Lower leg skin (tissue), 4 donors: ENCODE measurements around the gene GET3. TPM values are rescaled to one million over a fixed set of nuclear protein-coding genes. Genes with fewer than 3 reads are reported as not detected.

ENCODE experiments used
- DNase-seq, 2 donors: peaks; one replicate each; pipeline ENCODE4 v3.0.0-alpha.2; 2019; ENCODE audit warnings: low spot score in 2 of 2
- H3K4me3 ChIP-seq: fragments of 200-600 bp; sonication (generic); 2 replicates; pipeline ENCODE4 v1.5.1; 2017; ENCODE audit warnings: mild to moderate bottlenecking, low read depth; ENCODE audit not compliant: poor library complexity, severe bottlenecking
- CTCF ChIP-seq, 3 donors: fragments of 450-650 bp; IDR thresholded peaks; one replicate each; pipeline ENCODE4 v1.5.1; 2016; ENCODE audit warnings: antibody characterized with exemption in 3 of 3, mild to moderate bottlenecking in 3 of 3, moderate library complexity in 2 of 3
- POLR2A ChIP-seq, 2 donors: fragments of 450-650 bp; IDR thresholded peaks; one replicate each; pipeline ENCODE4 v1.6.1; 2016 to 2017; ENCODE audit warnings: antibody characterized with exemption in 2 of 2, mild to moderate bottlenecking in 1 of 2, moderate library complexity in 1 of 2
- WGBS, 2 donors: methylation state at CpG; one replicate each; pipeline ENCODE4 v1.1.5; 2018; 5-methylcytosine and 5-hydroxymethylcytosine counted together
- intact Hi-C: fragments of 100-400 bp; cut with DNase I; formaldehyde crosslinking; loops from one replicate; pipeline ENCODE4 v1.15.0; 2023; ENCODE audit warnings: low total_unique reads
- total RNA-seq, 4 donors: library from RNA; depleted of rRNA; stranded (reverse); fragments of >200 nt; gene quantifications; one replicate each; pipeline ENCODE4 v1.1.0, GENCODE V29; 2016

Gene GET3
- total RNA-seq, 4 donors from 2014 or later, result 43.2 to 63.2 (median 53.4) TPM

- TF ChIP-seq CTCF (IDR thresholded peaks at IDR 0.05), result no peak
- no peak for TF ChIP-seq POLR2A (IDR thresholded peaks at IDR 0.05)
- intact Hi-C loops, result no loop called here
- DNase-seq, result peak in 1 of 2 donors; percentile 40
- H3K4me3 ChIP-seq, result no peak overlapping the region
- 50 to 59% methylated on average over 4 of the region's 4 CpGs for WGBS, 2 donors
Observed at GRCh38 chr19:12785431-12786031, 48.2 kb downstream of the GET3 start.

DNA sequence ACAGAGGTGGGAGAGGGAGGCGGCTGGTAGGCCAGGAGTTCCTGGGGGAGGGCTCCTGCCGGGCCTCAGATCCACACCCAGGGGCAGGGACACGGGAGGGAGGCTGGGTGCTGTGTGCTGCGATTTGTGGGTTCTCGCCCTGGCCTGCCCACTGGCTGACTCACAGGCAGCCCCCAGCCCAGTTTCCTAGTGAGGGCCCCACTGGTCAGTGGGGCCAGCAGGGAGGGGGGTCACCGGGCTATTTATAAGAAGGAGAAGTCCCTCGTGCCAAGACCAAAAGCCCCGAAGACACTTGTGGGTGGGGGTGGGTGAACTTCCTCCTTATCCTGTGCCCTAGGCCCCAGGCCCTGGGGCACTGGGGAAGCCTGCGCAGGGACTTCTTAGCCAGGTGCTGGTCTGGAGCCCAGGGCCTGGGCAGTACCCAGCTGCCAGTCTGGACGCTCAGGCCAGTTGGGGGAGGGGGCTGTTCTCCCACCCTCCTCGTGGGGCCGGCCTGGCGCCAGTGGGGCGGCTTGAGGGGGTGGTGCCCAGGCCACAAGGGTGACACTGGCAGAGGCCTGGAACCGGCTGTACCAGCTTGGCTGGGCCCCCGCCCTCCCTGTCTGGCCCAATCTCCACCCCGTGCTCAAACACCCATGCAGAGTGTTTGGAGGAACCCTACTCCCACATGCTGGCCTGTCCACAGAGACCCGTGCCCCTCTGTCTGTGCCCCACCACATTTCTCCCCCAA lies 49.0 kb downstream of the GET3 start:
- no peak overlapping the region for H3K4me3 ChIP-seq
- DNase-seq, result peak; percentile 74 to 95
- TF ChIP-seq CTCF (IDR thresholded peaks at IDR 0.05), result no peak
- no peak for TF ChIP-seq POLR2A (IDR thresholded peaks at IDR 0.05)
- WGBS, 2 donors, result 27 to 37% methylated on average over 16 to 17 of the region's 18 CpGs
- intact Hi-C loops, result no loop called here

GRCh38 chr19:12786952-12787351 lies 49.7 kb downstream of the GET3 start:
- TF ChIP-seq CTCF (IDR thresholded peaks at IDR 0.05), result no peak
- TF ChIP-seq POLR2A (IDR thresholded peaks at IDR 0.05), result no peak
- no peak overlapping the region for H3K4me3 ChIP-seq
- intact Hi-C loops, result no loop called here
- WGBS, 2 donors, result 64 to 66% methylated on average over 3 of the region's 3 CpGs
- peak in 1 of 2 donors; percentile 51 for DNase-seq

DNA sequence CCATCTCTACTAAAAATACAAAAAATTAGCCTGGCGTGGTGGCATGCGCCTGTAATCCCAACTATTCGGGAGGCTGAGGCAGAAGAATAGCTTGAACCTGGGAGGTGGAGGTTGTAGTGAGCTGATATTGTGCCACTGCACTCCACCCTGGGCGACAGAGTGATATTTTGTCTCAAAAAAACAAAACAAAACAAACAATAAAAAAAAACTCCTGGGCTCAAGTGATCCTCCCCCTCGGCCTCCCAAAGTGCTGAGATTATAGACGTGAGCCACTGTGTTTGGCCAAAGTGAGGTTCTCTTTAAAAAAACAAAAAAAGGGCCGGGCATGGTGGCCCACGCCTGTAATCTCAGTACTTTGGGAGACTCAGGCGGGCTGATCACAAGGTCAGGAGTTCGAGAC lies 50.2 kb downstream of the GET3 start:
- WGBS, 2 donors, result 56 to 64% methylated on average over 10 of the region's 10 CpGs
- no peak overlapping the region for H3K4me3 ChIP-seq
- intact Hi-C loops, result no loop called here
- DNase-seq, result no peak
- no peak for TF ChIP-seq POLR2A (IDR thresholded peaks at IDR 0.05)
- no peak for TF ChIP-seq CTCF (IDR thresholded peaks at IDR 0.05)

DNA sequence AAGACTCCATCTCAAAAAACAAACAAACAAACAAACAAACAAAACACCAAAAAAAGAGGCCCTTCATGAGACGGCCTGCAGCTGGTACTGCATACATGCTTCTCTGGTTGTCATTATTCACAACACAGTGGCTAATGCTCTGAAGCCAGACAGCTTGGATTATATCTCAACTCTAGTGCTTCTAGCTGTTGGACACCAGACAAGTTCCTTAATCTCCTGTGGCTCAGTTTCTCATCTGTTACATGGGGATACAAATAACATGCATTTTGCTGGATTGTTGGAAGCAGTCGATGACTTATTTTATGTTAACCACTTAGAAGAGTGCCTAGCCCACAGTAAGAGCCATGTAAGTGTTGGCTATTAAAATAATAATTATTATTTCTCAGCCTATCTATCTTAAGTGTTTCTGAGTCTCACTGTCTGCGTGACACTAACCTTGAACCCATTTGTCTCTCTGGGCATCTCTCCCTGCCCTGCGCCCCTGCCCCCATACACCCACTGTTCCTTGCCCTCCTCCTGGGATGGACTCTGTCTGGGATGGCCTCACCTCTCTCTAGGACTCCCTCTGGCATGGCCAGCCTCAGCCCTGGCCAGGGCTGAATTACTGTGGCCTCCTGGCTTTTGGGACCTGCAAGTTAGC lies 50.9 kb downstream of the GET3 start:
- DNase-seq, result no peak
- 27 to 34% methylated on average over 4 of the region's 4 CpGs for WGBS, 2 donors
- intact Hi-C loops, result no loop called here
- H3K4me3 ChIP-seq, result no peak overlapping the region
- no peak for TF ChIP-seq POLR2A (IDR thresholded peaks at IDR 0.05)
- TF ChIP-seq CTCF (IDR thresholded peaks at IDR 0.05), result no peak
